K562 (cell line): ENCODE results near the gene DHX29. TPM values are rescaled to one million over a fixed set of nuclear protein-coding genes. Genes with fewer than 3 reads are reported as not detected.

Experiments used
- ARID3A ChIP-seq: IDR thresholded peaks from 2 replicates; pipeline ENCODE4 v1.6.1; 2012; ENCODE audit warnings: low read depth, low read length, improper control_type of control experiment, borderline replicate concordance
- ATF3 ChIP-seq, 2 experiments: fragments of 450-650 bp in 1 of 2; sonication (generic) in 1 of 2; formaldehyde crosslinking in 1 of 2; IDR thresholded peaks in 1 of 2; conservative IDR thresholded peaks in 1 of 2; 2 replicates each; pipeline versions ENCODE4 v1.6.1 to v1.8.1; 2016 to 2023; ENCODE audit warnings: mild to moderate bottlenecking in 2 of 2, moderate library complexity in 2 of 2, inconsistent platforms in 1 of 2, missing genetic modification reagents in 1 of 2
- CBX3 ChIP-seq, 2 experiments: IDR thresholded peaks; 1 replicate in 1 of 2; 2 replicates in 1 of 2; pipeline ENCODE4 v1.6.1; 2012; ENCODE audit warnings: inconsistent platforms in 2 of 2, low read length in 2 of 2, borderline replicate concordance in 1 of 2, control low read depth in 1 of 2
- CEBPZ ChIP-seq: fragments of 150-350 bp; IDR thresholded peaks from 2 replicates; pipeline ENCODE4 v1.6.1; 2014; ENCODE audit warnings: low read depth, mild to moderate bottlenecking, low read length, borderline replicate concordance
- EGR1 ChIP-seq: fragments of 450-650 bp; conservative IDR thresholded peaks from 2 replicates; pipeline ENCODE4 v1.6.1; 2017; ENCODE audit warnings: mild to moderate bottlenecking
- ELF2 ChIP-seq: fragments of 250-450 bp; sonication (Bioruptor Pico); IDR thresholded peaks from 2 replicates; pipeline ENCODE4 v1.5.0; 2021; ENCODE audit warnings: mild to moderate bottlenecking
- HMG20A ChIP-seq: fragments of 450-650 bp; formaldehyde crosslinking; conservative IDR thresholded peaks from 2 replicates; pipeline ENCODE4 v1.4.0; 2020; ENCODE audit warnings: mild to moderate bottlenecking, mixed read lengths
- HNRNPL ChIP-seq: fragments of 200-400 bp; formaldehyde crosslinking; IDR thresholded peaks from 2 replicates; pipeline ENCODE4 v1.6.1; 2017; ENCODE audit warnings: low read depth, mild to moderate bottlenecking, low read length
- HNRNPLL ChIP-seq: fragments of 200-400 bp; formaldehyde crosslinking; IDR thresholded peaks from 2 replicates; pipeline ENCODE4 v1.6.1; 2017; ENCODE audit warnings: low read length, low read depth, mild to moderate bottlenecking; ENCODE audit not compliant: poor library complexity, severe bottlenecking
- PATZ1 ChIP-seq: fragments of 250-450 bp; sonication (Bioruptor Pico); IDR thresholded peaks from 2 replicates; pipeline ENCODE4 v1.5.0; 2020; ENCODE audit warnings: mild to moderate bottlenecking, borderline replicate concordance
- POLR2AphosphoS2 ChIP-seq: IDR thresholded peaks from 2 replicates; pipeline ENCODE4 v1.6.1; 2012; ENCODE audit warnings: low read length, improper control_type of control experiment
- PRPF4 ChIP-seq: fragments of 200-400 bp; formaldehyde crosslinking; IDR thresholded peaks from one replicate; pipeline ENCODE4 v1.6.1; 2017; ENCODE audit warnings: low read length, low read depth, mild to moderate bottlenecking; ENCODE audit not compliant: insufficient read depth, poor library complexity, severe bottlenecking
- PYGO2 ChIP-seq: fragments of 450-650 bp; IDR thresholded peaks from 2 replicates; pipeline ENCODE4 v1.6.1; 2016; ENCODE audit warnings: mild to moderate bottlenecking, missing genetic modification characterization, moderate library complexity, missing compliant biosample characterization
- RFX7 ChIP-seq: fragments of 250-450 bp; sonication (Bioruptor Pico); IDR thresholded peaks from 2 replicates; pipeline ENCODE4 v1.5.1; 2021; ENCODE audit warnings: mild to moderate bottlenecking
- SLC30A9 ChIP-seq: fragments of 250-450 bp; sonication (Bioruptor Pico); IDR thresholded peaks from 2 replicates; pipeline ENCODE4 v1.8.0; 2022; ENCODE audit warnings: mild to moderate bottlenecking, moderate library complexity
- SREBF1 ChIP-seq: fragments of 150-350 bp; IDR thresholded peaks from 2 replicates; pipeline ENCODE4 v1.6.1; 2014; ENCODE audit warnings: antibody characterized with exemption, low read depth, low read length, borderline replicate concordance
- ZNF217 ChIP-seq: sonication (generic); formaldehyde crosslinking; IDR thresholded peaks from 2 replicates; pipeline ENCODE4 v1.8.0; 2022; ENCODE audit warnings: mild to moderate bottlenecking, missing genetic modification reagents
- ZNF253 ChIP-seq: fragments of 250-450 bp; sonication (Bioruptor Pico); conservative IDR thresholded peaks from 2 replicates; pipeline ENCODE4 v1.6.1; 2021; ENCODE audit warnings: mild to moderate bottlenecking
- ZNF444 ChIP-seq: fragments of 250-450 bp; sonication (Bioruptor Pico); IDR thresholded peaks from 2 replicates; pipeline ENCODE4 v1.4.0; 2020; ENCODE audit warnings: mild to moderate bottlenecking, moderate library complexity
- polyA plus RNA-seq, 8 experiments: library from polyadenylated mRNA; depleted of rRNA in 4 of 8; stranded (reverse) in 5 of 8; unstranded in 3 of 8; fragments of >200 nt; fragmentation: Nextera tagmentation in 2 of 8; fragmentation: Illumina TruSeq in 1 of 8; extraction: Ambion mirVana in 2 of 8; extraction: Trizol in 1 of 8; gene quantifications; 2 replicates each; pipeline versions ENCODE4 v1.2.1 to v1.2.3, GENCODE V29; 2011 to 2014; ENCODE audit warnings: inconsistent platforms in 1 of 8, missing spikeins in 1 of 8
- total RNA-seq, 7 experiments: library from RNA; depleted of rRNA in 6 of 7; stranded (reverse); fragments of >200 nt in 6 of 7; fragmentation: Illumina TruSeq in 2 of 7; extraction: Trizol in 2 of 7; gene quantifications; 2 replicates each; pipeline versions ENCODE4 v1.2.1 to v1.2.3, GENCODE V29; 2011 to 2021; ENCODE audit warnings: low replicate concordance in 1 of 7

The DHX29 gene
- total and polyA plus RNA-seq, 9 of the 15 experiments (the other 6 are each of a cell fraction or from before 2014, with no cell fraction given) = 7.5 to 42.1 (median 25.0) TPM

- no peak for TF ChIP-seq PATZ1 (CRISPR knock-in tag)
- no peak for TF ChIP-seq PRPF4
- no peak for TF ChIP-seq ZNF444
- no peak for TF ChIP-seq ZNF217 (CRISPR knock-in tag)
- TF ChIP-seq SREBF1 = no peak
- no peak for TF ChIP-seq ARID3A
- TF ChIP-seq ELF2 (CRISPR knock-in tag) = no peak
- TF ChIP-seq EGR1 = no peak
- peak; percentile 40 for TF ChIP-seq HNRNPLL
- TF ChIP-seq SLC30A9 = no peak
- no peak for TF ChIP-seq RFX7
- TF ChIP-seq HMG20A = no peak
- no peak for TF ChIP-seq ZNF253
- TF ChIP-seq ATF3 (IDR thresholded peaks at IDR 0.05) = no peak
- TF ChIP-seq ATF3 (CRISPR knock-in tag; conservative IDR thresholded peaks at IDR 0.05) = no peak
- no peak for TF ChIP-seq CEBPZ
- TF ChIP-seq POLR2AphosphoS2 = no peak
- no peak for TF ChIP-seq HNRNPL
- no peak for TF ChIP-seq CBX3 (IDR thresholded peaks at IDR 0.05; ENCODE audit: borderline replicate concordance in 1 of 2, low read length in 2 of 2)
- TF ChIP-seq PYGO2 = no peak
Measured at GRCh38 chr5:55226027-55226933, 81.2 kb downstream of the DHX29 start (continued).
